Osteocyte (in vitro differentiated cells): ENCODE results near the gene UBXN4. TPM values are rescaled to one million over a fixed set of nuclear protein-coding genes. Genes with fewer than 3 reads are reported as not detected.

Experiments used
- DNase-seq: peaks from one replicate; pipeline ENCODE4 v3.0.0; 2021; ENCODE audit warnings: mixed read lengths; ENCODE audit not compliant: unreplicated experiment; ENCODE audit errors: extremely low spot score
- H3K27ac Mint-ChIP-seq: one replicate; pipeline ENCODE4 v1.8.0; 2021; ENCODE audit warnings: mild to moderate bottlenecking, mixed read lengths; ENCODE audit not compliant: unreplicated experiment
- H3K27me3 Mint-ChIP-seq: one replicate; pipeline ENCODE4 v1.8.0; 2021; ENCODE audit warnings: mixed read lengths; ENCODE audit not compliant: unreplicated experiment
- H3K36me3 Mint-ChIP-seq: one replicate; pipeline ENCODE4 v1.8.0; 2021; ENCODE audit warnings: mixed read lengths; ENCODE audit not compliant: unreplicated experiment
- H3K4me1 Mint-ChIP-seq: one replicate; pipeline ENCODE4 v1.8.0; 2021; ENCODE audit warnings: mixed read lengths; ENCODE audit not compliant: unreplicated experiment
- H3K4me3 Mint-ChIP-seq: one replicate; pipeline ENCODE4 v1.8.0; 2021; ENCODE audit warnings: mild to moderate bottlenecking, moderate library complexity, mixed read lengths; ENCODE audit not compliant: unreplicated experiment
- H3K9me3 Mint-ChIP-seq: one replicate; pipeline ENCODE4 v1.8.0; 2021; ENCODE audit warnings: mixed read lengths; ENCODE audit not compliant: unreplicated experiment
- CTCF ChIP-seq: fragments of 200-600 bp; sonication (generic); IDR thresholded peaks from 2 replicates; pipeline ENCODE4 v1.5.0; 2021; ENCODE audit warnings: antibody characterized with exemption, mild to moderate bottlenecking, moderate library complexity
- total RNA-seq: library from RNA; stranded (reverse); gene quantifications from 2 replicates; pipeline ENCODE4 v1.2.1, GENCODE V29; 2021

UBXN4 gene
- total RNA-seq, 1 donor from 2014 or later, result 118 TPM

- Mint-ChIP-seq H3K36me3 (no peaks in the 10 kb centered on the region), H3K27ac (no peak overlapping the region)
These were observed 79.5 kb downstream of the UBXN4 start for GRCh38 chr2:135821190-135821589.

GRCh38 chr2:135822855-135823254 lies 81.2 kb downstream of the UBXN4 start:
- H3K27ac Mint-ChIP-seq, result no peak overlapping the region
- TF ChIP-seq CTCF, result no peak
- no peaks in the 10 kb centered on the region for H3K36me3 Mint-ChIP-seq
- H3K4me1 Mint-ChIP-seq, result peaks cover 10% of the 10 kb centered on the region
- peaks cover 12% of the 10 kb centered on the region for H3K9me3 Mint-ChIP-seq
- DNase-seq, result no peak
- no peaks in the 10 kb centered on the region for H3K27me3 Mint-ChIP-seq
- no peak overlapping the region for H3K4me3 Mint-ChIP-seq

More at GRCh38 chr2:135821190-135821589, 79.5 kb downstream of the UBXN4 start:
- no peak overlapping the region for H3K4me3 Mint-ChIP-seq
- no peaks in the 10 kb centered on the region for H3K27me3 Mint-ChIP-seq
- DNase-seq, result no peak
- H3K4me1 Mint-ChIP-seq, result peaks cover 11% of the 10 kb centered on the region
- TF ChIP-seq CTCF, result no peak
- peaks cover 12% of the 10 kb centered on the region for H3K9me3 Mint-ChIP-seq

GRCh38 chr2:135825131-135825530 lies 83.5 kb downstream of the UBXN4 start:
- Mint-ChIP-seq H3K9me3 (peaks cover 12% of the 10 kb centered on the region), H3K36me3 (no peaks in the 10 kb centered on the region), H3K4me1 (peaks cover 3% of the 10 kb centered on the region), H3K27me3 (no peaks in the 10 kb centered on the region), H3K27ac (no peak overlapping the region), H3K4me3 (no peak overlapping the region)
- DNase-seq, result no peak
- TF ChIP-seq CTCF, result no peak

- Mint-ChIP-seq H3K9me3 (peaks cover 12% of the 10 kb centered on the region), H3K27ac (no peak overlapping the region), H3K27me3 (no peaks in the 10 kb centered on the region), H3K4me1 (no peaks in the 10 kb centered on the region), H3K36me3 (no peaks in the 10 kb centered on the region), H3K4me3 (no peak overlapping the region)
- DNase-seq, result no peak
- TF ChIP-seq CTCF, result no peak
These were observed 84.0 kb downstream of the UBXN4 start for GRCh38 chr2:135825550-135826176.

- no peak overlapping the region for H3K4me3 Mint-ChIP-seq
These were observed 84.9 kb downstream of the UBXN4 start for GRCh38 chr2:135826544-135826943.

More at GRCh38 chr2:135826544-135826943, 84.9 kb downstream of the UBXN4 start:
- H3K27ac Mint-ChIP-seq, result no peak overlapping the region
- no peaks in the 10 kb centered on the region for H3K27me3 Mint-ChIP-seq
- DNase-seq, result no peak
- H3K9me3 Mint-ChIP-seq, result peaks cover 12% of the 10 kb centered on the region
- no peaks in the 10 kb centered on the region for H3K36me3 Mint-ChIP-seq
- H3K4me1 Mint-ChIP-seq, result no peaks in the 10 kb centered on the region
- no peak for TF ChIP-seq CTCF
